ENCODE results near the gene EYA2. TPM values are rescaled to one million over a fixed set of nuclear protein-coding genes. Genes with fewer than 3 reads are reported as not detected.

EYA2 gene
- total RNA-seq, 1 donor from 2014 or later, result 24.4 TPM

DNA sequence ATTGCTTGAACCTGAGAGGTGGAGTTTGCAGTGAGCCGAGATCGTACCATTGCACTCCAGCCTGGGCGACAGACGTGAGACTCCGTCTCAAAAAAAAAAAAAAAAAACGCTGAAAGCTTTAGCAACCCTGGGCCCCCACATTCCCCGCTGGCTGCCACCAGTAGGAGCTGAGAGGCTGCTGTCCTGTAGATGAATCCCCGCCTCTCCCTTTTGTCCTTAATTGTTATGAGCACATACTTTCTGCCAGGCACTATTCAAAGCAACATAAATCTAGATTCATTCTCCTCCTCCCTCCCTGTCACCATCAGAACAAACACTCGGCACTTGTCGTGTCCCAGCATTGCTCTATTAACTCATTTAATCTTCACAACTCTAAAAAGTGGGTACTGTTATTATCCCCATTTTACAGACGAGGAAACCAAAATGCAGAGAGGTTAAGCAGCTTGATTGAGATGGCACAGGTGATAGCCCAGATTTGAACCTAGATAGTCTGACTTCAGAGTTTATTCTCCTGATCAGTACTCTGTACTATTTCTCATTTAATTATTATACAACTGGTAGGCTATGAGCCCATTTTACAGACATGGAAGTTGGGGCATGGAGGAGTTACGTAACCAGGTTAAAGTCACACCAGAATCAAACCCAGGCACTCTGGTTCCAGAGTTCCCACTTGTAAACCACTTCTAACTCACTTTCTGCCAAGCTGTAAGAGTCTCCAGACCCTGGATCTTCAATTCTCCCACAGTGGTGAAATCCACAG is 97.4 kb downstream of the EYA2 start:
- no peak for DNase-seq (ENCODE audit: low spot score)
- no peak for ATAC-seq
- intact Hi-C loops (cut with DNase I), result no loop called here

DNA sequence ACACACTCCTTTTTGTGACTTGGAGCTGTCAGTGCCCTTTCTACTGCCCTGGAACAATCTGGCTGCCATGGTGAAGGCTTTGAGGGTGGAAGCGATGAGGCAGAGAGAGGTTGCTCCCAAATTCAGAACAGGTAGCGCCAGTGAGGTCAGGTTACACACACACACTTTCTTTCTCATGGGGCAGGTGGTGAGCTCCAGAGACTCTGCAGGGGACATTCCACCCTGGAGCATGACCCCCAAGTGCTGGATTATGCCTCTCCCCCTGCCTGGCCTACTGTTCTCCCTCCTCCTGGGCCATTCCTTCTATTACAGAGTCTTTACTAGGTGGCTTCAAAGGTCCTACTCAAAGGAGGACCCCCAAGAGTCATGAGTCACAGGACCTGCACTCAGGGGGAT is 98.0 kb downstream of the EYA2 start:
- ATAC-seq, result no peak
- intact Hi-C loops (cut with DNase I), result no loop called here
- DNase-seq (ENCODE audit: low spot score), result no peak

- ATAC-seq (no peak), DNase-seq (ENCODE audit: low spot score) (no peak)
- intact Hi-C loops (cut with DNase I), result no loop called here
These were observed 98.9 kb downstream of the EYA2 start for GRCh38 chr20:46993465-46994095.

DNA sequence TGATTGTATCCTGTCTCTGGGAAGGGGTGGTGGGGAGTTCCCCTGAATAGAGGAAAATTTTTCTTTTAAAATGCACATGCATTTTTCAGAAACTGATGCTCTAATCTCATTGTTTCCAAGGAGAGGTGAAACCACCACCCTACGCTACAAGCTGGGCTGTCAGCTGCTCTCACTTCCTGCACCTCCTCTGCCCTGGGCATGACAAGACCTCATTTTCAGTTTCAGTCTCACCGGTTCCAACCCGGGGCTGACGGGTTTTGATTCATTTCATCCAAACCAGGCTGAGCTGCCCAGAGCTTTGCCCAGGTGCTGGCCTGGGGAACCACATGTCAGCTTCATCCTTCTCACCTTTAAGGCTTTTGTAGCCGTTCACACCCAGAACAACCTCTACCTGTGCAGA is 99.7 kb downstream of the EYA2 start:
- intact Hi-C loops (cut with DNase I), result no loop called here
- peak; percentile 33 for DNase-seq (ENCODE audit: low spot score)
- no peak for ATAC-seq

- intact Hi-C loops (cut with DNase I), result no loop called here
- peak; percentile 4 for DNase-seq (ENCODE audit: low spot score)
- no peak for ATAC-seq
These were observed 101.0 kb downstream of the EYA2 start for GRCh38 chr20:46995561-46996142.

- DNase-seq (ENCODE audit: low spot score) (peak; percentile 17), ATAC-seq (peak; percentile 45)
- intact Hi-C loops (cut with DNase I), result no loop called here
These were observed 102.5 kb downstream of the EYA2 start for GRCh38 chr20:46997187-46997586.

GRCh38 chr20:46998477-46999240 is 104.0 kb downstream of the EYA2 start:
- ATAC-seq (no peak), DNase-seq (ENCODE audit: low spot score) (peak; percentile 32)
- intact Hi-C loops (cut with DNase I), result no loop called here

DNA sequence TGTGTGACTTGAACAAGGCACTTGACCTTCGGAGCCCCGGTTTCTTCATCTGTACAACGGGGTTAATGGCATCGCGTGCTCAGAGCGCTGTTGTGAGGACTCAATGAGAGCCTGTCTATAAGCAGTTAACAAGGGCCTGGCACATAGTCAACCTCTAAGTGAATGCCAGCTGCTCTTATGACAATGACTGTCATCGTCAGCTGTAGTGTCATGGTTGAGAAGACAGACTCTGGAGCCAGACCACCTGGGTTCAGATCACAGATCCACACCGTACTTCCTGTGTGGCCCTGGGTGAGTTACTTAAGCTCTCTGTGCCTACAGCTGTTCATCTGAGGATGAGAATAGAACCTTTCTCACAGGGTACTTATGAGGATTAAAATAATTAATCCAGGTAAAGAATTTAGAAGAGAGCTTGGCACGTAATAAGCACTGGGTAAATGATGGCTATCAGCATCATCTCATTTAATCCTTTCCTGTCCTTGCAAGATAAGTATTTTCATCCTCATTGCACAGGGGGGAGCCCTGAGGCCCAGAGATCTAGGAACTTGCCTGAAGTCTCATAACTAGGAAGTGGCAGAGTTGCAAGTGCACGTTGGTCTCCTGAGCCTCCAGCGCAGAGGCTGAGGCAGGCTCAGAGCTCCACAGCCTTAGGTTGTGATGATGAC is 105.3 kb downstream of the EYA2 start:
- intact Hi-C loops (cut with DNase I), result no loop called here
- ATAC-seq, result no peak

DNA sequence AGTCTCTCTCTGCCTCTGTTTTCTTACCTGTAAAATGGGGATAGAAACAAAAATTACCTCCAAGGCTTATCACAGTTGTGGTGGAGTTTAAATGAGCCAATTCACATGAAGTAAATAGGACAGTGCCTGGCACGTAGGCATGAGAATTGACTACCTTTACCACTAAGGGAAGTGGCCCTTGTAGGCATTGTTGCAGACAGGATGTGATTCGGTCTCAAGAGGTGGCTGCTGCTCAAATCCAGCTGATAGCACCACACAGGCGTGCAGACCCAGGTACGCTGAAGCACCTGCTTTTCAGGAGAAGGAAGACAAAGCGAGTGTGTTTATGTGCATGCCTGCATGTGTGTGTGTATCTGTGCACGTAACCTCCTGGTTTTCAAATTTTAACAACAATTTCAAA is 108.6 kb downstream of the EYA2 start:
- intact Hi-C loops (cut with DNase I), result no loop called here
- ATAC-seq (no peak), DNase-seq (ENCODE audit: low spot score) (peak; percentile 10)

More for the DNA sequence above, 105.3 kb downstream of the EYA2 start:
- DNase-seq (ENCODE audit: low spot score), result peak; percentile 36

DNA sequence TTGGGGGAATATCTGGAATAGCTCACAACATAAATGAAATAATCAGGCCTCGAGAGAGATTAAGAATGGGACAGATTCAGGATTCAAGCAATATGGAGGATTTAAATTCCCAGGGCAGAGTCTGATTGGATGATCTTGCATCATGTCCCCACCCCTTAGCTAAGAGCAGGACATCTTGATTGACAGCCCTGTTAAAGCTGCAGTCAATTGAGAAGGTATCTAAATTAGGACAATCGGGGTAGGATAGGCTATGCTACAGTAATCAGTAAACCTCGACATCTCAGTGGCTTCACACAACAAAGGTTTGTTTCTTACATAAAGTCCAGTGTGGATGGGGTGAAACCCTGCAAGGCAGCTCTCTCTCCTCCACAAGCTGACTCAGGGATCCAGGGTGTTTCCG is 109.5 kb downstream of the EYA2 start:
- ATAC-seq (no peak), DNase-seq (ENCODE audit: low spot score) (no peak)
- intact Hi-C loops (cut with DNase I), result no loop called here

DNA sequence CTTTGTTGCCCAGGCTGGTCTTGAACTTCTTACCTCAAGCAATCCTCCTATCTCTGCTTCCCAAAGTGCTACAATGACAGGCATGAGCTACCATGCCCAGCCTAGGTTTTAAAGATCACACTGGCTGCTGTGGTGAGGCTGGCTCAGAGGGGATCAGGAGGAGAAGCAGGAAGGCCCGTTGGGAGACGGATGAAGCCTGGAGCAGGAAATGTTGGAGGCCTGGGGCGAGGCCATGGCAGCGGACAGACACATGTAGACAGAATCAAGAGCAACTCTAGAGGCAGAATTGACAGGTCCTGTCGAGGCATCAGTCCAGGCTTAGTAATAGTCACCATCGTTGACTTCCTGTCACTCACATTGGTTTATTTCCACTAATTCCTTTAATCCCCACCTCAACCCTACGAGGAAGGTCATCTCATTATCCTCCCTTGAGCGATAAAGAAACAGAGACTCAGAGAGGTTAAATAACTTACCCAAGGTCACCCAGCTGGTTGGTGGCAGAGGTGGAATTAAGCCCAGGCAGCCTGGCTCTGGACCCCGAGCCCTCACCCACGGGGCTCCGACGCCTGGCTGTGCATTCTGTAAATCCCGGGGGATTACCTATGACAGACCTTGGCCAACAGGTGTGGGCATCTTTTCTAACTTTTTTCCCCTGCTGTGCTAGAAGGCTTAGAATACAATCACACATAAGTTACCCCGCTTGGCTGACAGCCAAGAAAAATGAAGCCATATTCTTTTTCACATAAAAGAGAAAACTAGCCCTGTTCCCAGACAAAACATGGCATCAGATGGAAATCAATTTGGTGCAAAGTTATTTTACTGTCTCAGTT is 113.4 kb downstream of the EYA2 start:
- intact Hi-C loops (cut with DNase I), result no loop called here
- ATAC-seq, result no peak
- DNase-seq (ENCODE audit: low spot score), result peak; percentile 25

DNA sequence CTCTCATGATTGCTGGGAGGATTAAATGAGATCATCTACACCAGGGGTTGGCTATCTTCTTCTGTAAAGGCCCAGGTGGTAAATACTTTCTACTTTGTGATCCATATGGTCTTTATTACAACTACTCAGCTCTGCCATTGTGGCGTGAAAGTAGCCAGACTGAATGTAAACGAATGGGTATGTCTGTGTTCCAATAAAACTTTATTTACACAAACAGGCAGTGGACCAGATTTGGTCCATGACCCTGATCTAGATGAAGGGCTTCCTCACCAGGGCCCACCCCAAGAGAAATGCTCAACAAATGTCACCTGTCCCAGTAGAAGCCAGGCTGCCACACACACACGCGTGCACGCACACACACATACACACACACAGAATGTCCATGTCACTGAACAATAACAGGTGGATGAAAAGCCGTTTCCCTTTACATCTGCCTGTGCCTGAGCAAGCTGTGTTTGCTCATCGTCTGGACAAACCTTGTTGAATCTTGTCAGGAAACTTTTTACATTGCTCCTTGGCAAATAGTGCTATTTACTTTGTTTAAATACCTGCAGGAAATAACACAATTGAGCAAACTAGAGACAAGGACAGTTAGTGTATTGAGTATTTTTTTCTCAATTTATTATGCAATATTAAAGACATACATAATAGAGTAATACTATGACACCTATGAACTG is 114.3 kb downstream of the EYA2 start:
- ATAC-seq (no peak), DNase-seq (ENCODE audit: low spot score) (peak; percentile 14)
- intact Hi-C loops (cut with DNase I), result no loop called here

DNA sequence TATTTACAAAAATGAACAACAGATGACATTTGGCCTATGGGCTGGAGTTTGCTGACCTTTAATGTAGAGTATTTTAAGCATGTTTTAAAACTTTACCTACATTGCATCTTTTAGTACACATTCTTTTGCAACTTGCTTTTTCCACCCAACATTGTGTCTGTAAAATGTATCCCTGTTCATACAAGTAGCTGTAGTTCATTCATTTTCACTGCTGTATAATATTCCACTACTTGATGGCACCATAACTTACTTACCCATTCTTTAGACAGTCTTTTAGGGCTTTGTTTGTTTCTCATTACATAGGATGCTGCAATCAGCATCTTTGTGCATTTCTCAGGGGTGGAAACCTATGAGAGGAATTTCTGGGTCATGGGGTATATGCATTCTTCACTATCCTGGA is 115.1 kb downstream of the EYA2 start:
- DNase-seq (ENCODE audit: low spot score), result no peak
- no peak for ATAC-seq
- intact Hi-C loops (cut with DNase I), result no loop called here

DNA sequence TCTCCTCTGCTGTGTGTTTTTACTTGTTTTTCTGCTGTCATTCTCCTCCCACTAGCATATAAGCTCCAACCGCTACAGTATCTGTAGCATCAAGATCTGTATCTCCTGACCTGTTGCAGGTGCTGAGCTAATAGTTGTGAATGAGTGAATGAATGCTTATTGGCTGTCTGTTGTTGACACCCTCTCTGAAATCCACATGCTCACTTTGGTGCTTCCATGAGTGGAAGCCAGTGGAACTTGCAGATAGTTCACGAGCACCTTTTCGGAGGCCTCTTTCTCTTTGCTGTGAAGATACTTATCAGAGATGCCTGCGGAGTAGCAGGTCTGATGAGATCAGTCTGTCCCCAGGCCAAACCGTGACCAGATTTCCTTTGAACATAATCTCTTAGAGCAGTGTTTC is 117.3 kb downstream of the EYA2 start:
- DNase-seq (ENCODE audit: low spot score) (no peak), ATAC-seq (no peak)
- intact Hi-C loops (cut with DNase I), result no loop called here

DNA sequence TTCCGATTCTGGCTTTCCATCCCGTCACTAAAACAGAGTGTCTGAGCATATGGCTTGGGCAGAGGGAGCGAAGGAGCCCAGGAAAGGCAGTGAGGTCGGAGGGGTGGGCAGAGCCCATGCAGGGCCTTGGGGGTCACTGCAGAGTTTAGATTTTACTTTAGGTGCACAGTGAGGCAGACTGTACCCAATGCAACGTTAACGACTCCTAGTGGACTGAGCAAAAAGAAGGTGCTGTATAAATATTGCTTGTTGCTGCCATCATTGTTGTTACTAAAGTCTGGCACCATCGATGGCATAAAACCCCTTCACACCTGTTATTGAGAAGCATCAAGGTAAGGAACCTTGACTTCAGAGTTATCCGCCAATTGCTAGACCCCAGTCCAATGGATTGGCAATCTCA is 119.0 kb downstream of the EYA2 start:
- ATAC-seq (no peak), DNase-seq (ENCODE audit: low spot score) (peak; percentile 17)
- intact Hi-C loops (cut with DNase I), result no loop called here

GRCh38 chr20:47016068-47016664 is 121.5 kb downstream of the EYA2 start:
- DNase-seq (ENCODE audit: low spot score), result no peak
- intact Hi-C loops (cut with DNase I), result no loop called here

GRCh38 chr20:47018381-47018780 is 123.7 kb downstream of the EYA2 start:
- DNase-seq (ENCODE audit: low spot score) (peak; percentile 25), ATAC-seq (peak; percentile 35)
- intact Hi-C loops (cut with DNase I), result no loop called here

More at GRCh38 chr20:47016068-47016664, 121.5 kb downstream of the EYA2 start:
- no peak for ATAC-seq
